GM12878 (cell line): ENCODE data around the gene RBM4. TPM values are rescaled to one million over a fixed set of nuclear protein-coding genes. Genes with fewer than 3 reads are reported as not detected.

Experiments
- ATAC-seq: fragments of 200-7000 bp; cut with Tn5 transposase; 3 replicates; pipeline ENCODE4 v1.9.1; 2020; ENCODE audit warnings: mild to moderate bottlenecking, moderate library complexity
- BruUV-seq: library from RNA; stranded (reverse); fragments of 400-500 nt; replicated peaks from 2 replicates; lab custom pipeline; 2021; lab: Mats Ljungman, UMichigan
- CTCF ChIA-PET: fragments of 300-600 bp; sonication (Branson Sonifier 250); formaldehyde crosslinking; extraction: SDS; loops from one replicate; lab custom pipeline; 2021; ENCODE audit warnings: inconsistent platforms; lab: Yijun Ruan, JAX
- POLR2A ChIA-PET: fragments of 350-600 bp; formaldehyde crosslinking; extraction: SDS; loops from one replicate; lab custom pipeline; 2021; ENCODE audit warnings: inconsistent platforms; lab: Charles Lee
- RAD21 ChIA-PET: fragments of 300-600 bp; sonication (Branson Sonifier 250); formaldehyde crosslinking; loops from one replicate; lab custom pipeline; 2023; ENCODE audit warnings: antibody characterized with exemption; ENCODE audit not compliant: unreplicated experiment; lab: Charles Lee
- SMC1A ChIA-PET: fragments of 300-600 bp; sonication (Branson Sonifier 250); formaldehyde crosslinking; loops from one replicate; lab custom pipeline; 2023; ENCODE audit not compliant: unreplicated experiment, uncharacterized antibody; lab: Charles Lee
- DNase-seq: peaks from one replicate; pipeline ENCODE4 v3.0.0-alpha.2; 2011; ENCODE audit warnings: low read depth, low spot score
- FAIRE-seq: peaks from 3 replicates; lab custom pipeline; 2011; peaks lifted over from hg19 to GRCh38; lab: Jason Lieb, UNC
- H2AFZ ChIP-seq: 2 replicates; pipeline ENCODE4 v1.6.0; 2011; ENCODE audit warnings: low read depth, low read length, control low read depth; ENCODE audit not compliant: control insufficient read depth
- H3K27ac ChIP-seq: 2 replicates; pipeline ENCODE4 v1.5.1; 2011; ENCODE audit warnings: control low read depth; ENCODE audit not compliant: control insufficient read depth, insufficient read depth
- H3K27me3 ChIP-seq, 2 experiments: replicated peaks in 1 of 2; 2 replicates each; pipeline versions ENCODE4 v1.6.0 to v1.6.1; 2011; ENCODE audit warnings: low read length in 1 of 2; ENCODE audit not compliant: control insufficient read depth in 2 of 2, insufficient read depth in 2 of 2
- H3K36me3 ChIP-seq, 2 experiments: 2 replicates each; pipeline ENCODE4 v1.5.1; 2011; ENCODE audit warnings: low read length in 1 of 2; ENCODE audit not compliant: control insufficient read depth in 2 of 2, insufficient read depth in 2 of 2
- H3K4me1 ChIP-seq: 2 replicates; pipeline ENCODE4 v1.6.1; 2011; ENCODE audit warnings: mild to moderate bottlenecking, low read length, moderate library complexity, mixed read lengths; ENCODE audit not compliant: control insufficient read depth, insufficient read depth
- H3K4me2 ChIP-seq: 2 replicates; pipeline ENCODE4 v1.6.0; 2011; ENCODE audit warnings: control low read depth; ENCODE audit not compliant: control insufficient read depth, insufficient read depth
- H3K4me3 ChIP-seq: fragments of 200-600 bp; sonication (generic); 2 replicates; pipeline ENCODE4 v1.5.1; 2016
- H3K79me2 ChIP-seq: 2 replicates; pipeline ENCODE4 v1.6.0; 2011; ENCODE audit warnings: low read length; ENCODE audit not compliant: control insufficient read depth, insufficient read depth
- H3K9ac ChIP-seq: 2 replicates; pipeline ENCODE4 v1.8.0; 2011; ENCODE audit warnings: low read length, control low read depth, mixed read lengths; ENCODE audit not compliant: control insufficient read depth, insufficient read depth
- H3K9me3 ChIP-seq: replicated peaks from 3 replicates; pipeline ENCODE4 v1.5.1; 2011; ENCODE audit warnings: mild to moderate bottlenecking, low read length; ENCODE audit not compliant: control insufficient read depth, insufficient read depth
- H4K20me1 ChIP-seq: 2 replicates; pipeline ENCODE4 v1.6.0; 2011; ENCODE audit not compliant: control insufficient read depth, insufficient read depth
- CREM ChIP-seq: IDR thresholded peaks from 2 replicates; pipeline ENCODE4 v1.6.1; 2014; ENCODE audit warnings: antibody characterized with exemption, low read depth
- EZH2 ChIP-seq: IDR thresholded peaks from 2 replicates; pipeline ENCODE4 v1.6.1; 2012; ENCODE audit warnings: low read depth, mild to moderate bottlenecking, control low read depth, inconsistent platforms, low read length, borderline replicate concordance; ENCODE audit not compliant: control insufficient read depth
- HCFC1 ChIP-seq: fragments of 150-350 bp; IDR thresholded peaks from 2 replicates; pipeline ENCODE4 v1.6.1; 2014; ENCODE audit warnings: low read length
- KLF5 ChIP-seq: fragments of 450-650 bp; IDR thresholded peaks from 2 replicates; pipeline ENCODE4 v1.6.1; 2014; ENCODE audit warnings: mild to moderate bottlenecking; ENCODE audit not compliant: partially characterized antibody
- NBN ChIP-seq: fragments of 450-650 bp; IDR thresholded peaks from 2 replicates; pipeline ENCODE4 v1.6.1; 2016
- PML ChIP-seq: IDR thresholded peaks from 2 replicates; pipeline ENCODE4 v1.6.1; 2012; ENCODE audit warnings: low read length, inconsistent platforms
- POLR2AphosphoS2 ChIP-seq: IDR thresholded peaks from 2 replicates; pipeline ENCODE4 v1.6.1; 2011; ENCODE audit warnings: low read depth, mild to moderate bottlenecking, low read length, improper control_type of control experiment, moderate library complexity
- SIN3A ChIP-seq: IDR thresholded peaks from 2 replicates; pipeline ENCODE4 v1.6.1; 2012; ENCODE audit warnings: low read depth, low read length, improper control_type of control experiment
- SMARCA5 ChIP-seq: fragments of 450-650 bp; IDR thresholded peaks from 2 replicates; pipeline ENCODE4 v1.6.1; 2017; ENCODE audit warnings: mild to moderate bottlenecking
- STAT1 ChIP-seq: fragments of 450-650 bp; conservative IDR thresholded peaks from 2 replicates; pipeline ENCODE4 v1.6.1; 2014; ENCODE audit warnings: antibody characterized with exemption, mild to moderate bottlenecking
- TARDBP ChIP-seq: IDR thresholded peaks from 2 replicates; pipeline ENCODE4 v1.6.1; 2016; ENCODE audit warnings: borderline replicate concordance
- WGBS: methylation state at CpG from one replicate; pipeline ENCODE4 v1.1.6; 2016; ENCODE audit warnings: low lambda C conversion rate; ENCODE audit not compliant: insufficient replicate concordance, insufficient coverage; ENCODE audit errors: missing lambda C conversion rate; 5-methylcytosine and 5-hydroxymethylcytosine counted together
- in situ Hi-C: fragments of 300-500 bp; cut with MboI; formaldehyde crosslinking; loops from 9 replicates; pipeline ENCODE4 v1.14.3; 2018; ENCODE audit warnings: mixed read lengths
- intact Hi-C: fragments of 100-400 bp; cut with micrococcal nuclease; formaldehyde crosslinking; loops from one replicate; pipeline ENCODE4 v1.14.2; 2022; ENCODE audit not compliant: unreplicated experiment
- polyA plus RNA-seq, 11 experiments: library from polyadenylated mRNA; depleted of rRNA in 4 of 11; unstranded in 6 of 11; stranded (reverse) in 5 of 11; fragments of >200 nt; fragmentation: Nextera tagmentation in 4 of 11; fragmentation: Illumina TruSeq in 1 of 11; extraction: Ambion mirVana in 4 of 11; extraction: Trizol in 1 of 11; gene quantifications; 1 replicate in 1 of 11; 2 replicates in 10 of 11; pipeline versions ENCODE4 v1.2.1 to v1.2.3, GENCODE V29; 2011 to 2016; ENCODE audit warnings: inconsistent platforms in 2 of 11, missing spikeins in 2 of 11, low read depth in 1 of 11
- total RNA-seq, 4 experiments: library from RNA; depleted of rRNA in 3 of 4; stranded (reverse); fragments of >200 nt in 3 of 4; fragmentation: Illumina TruSeq in 1 of 4; extraction: Trizol in 1 of 4; gene quantifications; 2 replicates each; pipeline versions ENCODE4 v1.2.1 to v1.2.3, GENCODE V29; 2013 to 2021
- TF ChIP-seq, protein P1 (sequence below): IDR thresholded peaks from 2 replicates; pipeline ENCODE4 v1.6.1; 2011; ENCODE audit warnings: borderline replicate concordance, low read depth, mild to moderate bottlenecking, moderate library complexity, low read length; ENCODE audit not compliant: insufficient read depth, poor library complexity, severe bottlenecking
- TF ChIP-seq, protein P2 (sequence below): fragments of 450-650 bp; IDR thresholded peaks from 2 replicates; pipeline ENCODE4 v1.6.1; 2016; ENCODE audit warnings: mild to moderate bottlenecking
- TF ChIP-seq, protein P3 (sequence below): IDR thresholded peaks from 2 replicates; pipeline ENCODE4 v1.6.1; 2012; ENCODE audit warnings: low read depth, low read length, improper control_type of control experiment

RBM4 gene
- total and polyA plus RNA-seq, 10 of the 15 experiments (the other 5 are each of a cell fraction or from before 2014, with no cell fraction given): 105 to 224 (median 138) TPM

DNA sequence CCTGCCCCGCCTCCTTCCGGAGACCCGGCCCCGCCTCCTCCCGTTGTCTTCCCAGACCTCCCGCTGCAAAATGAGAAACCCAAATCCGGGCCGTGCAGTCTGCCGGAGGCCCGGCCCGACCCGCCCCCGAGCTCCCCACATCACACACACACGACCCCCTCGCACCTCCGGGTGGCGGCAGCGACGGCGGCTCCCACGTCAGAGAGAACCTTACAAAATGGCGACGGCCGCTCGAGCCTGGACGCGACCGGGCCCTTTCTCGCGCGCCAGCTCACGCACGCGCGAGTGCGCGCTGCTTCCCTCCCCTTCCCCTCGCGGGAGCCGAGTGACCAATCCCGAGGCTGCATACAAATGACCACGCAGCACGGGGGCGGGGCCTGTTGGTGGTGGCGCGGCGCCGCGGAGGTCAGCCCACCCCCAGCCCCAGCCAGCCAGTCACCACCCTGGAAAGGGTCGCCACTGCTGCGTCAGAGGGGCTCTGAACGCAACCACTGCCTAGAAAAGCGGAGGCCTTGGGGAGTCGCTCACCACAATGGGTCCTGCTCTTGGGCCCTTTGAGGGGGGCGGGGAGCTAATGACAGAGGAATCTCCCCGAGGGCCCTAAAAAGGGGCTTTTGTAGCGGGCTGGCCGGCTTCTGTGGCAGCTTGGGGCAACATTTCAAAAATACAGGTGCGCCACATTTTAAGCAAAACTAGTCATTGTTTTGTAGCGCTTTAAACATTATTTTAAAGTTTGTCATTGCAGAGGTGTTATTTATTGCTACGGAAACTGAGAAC lies 39.3 kb downstream of the RBM4 start, which contains the start of gene RBM4B:
Gene RBM4B, minus strand, starts transcription at position 289 of the 777 bp plus-strand sequence. CDS start 808 bp downstream, outside the sequence.
- intact Hi-C loops (loop anchor here (1.0 to 10.0 kb wide), 7 partner anchors 61 to 269 kb away; partner anchors contain the start of genes ACTN3, CCDC87, CCS and DPP3), in situ Hi-C loops (no loop called here)
- ChIA-PET POLR2A (interaction anchor here (0.6 to 3.2 kb wide), 23 partner anchors 9 to 292 kb away, joined by 3 to 26 read pairs (median 4); partner anchors contain the start of genes ACTN3, CCDC87, CCS and CTSF), SMC1A (interaction anchor here (0.7 to 4.2 kb wide), 37 partner anchors 10 to 332 kb away, joined by 3 to 74 read pairs (median 5); partner anchors contain the start of genes ACTN3, BRMS1, CCDC87 and CCS), RAD21 (interaction anchor here (0.7 to 4.0 kb wide), 46 partner anchors 8 to 491 kb away, joined by 3 to 74 read pairs (median 5); partner anchors contain the start of genes ACTN3, CCDC87, CCS and CTSF), CTCF (interaction anchor here (0.7 to 6.3 kb wide), 51 partner anchors 10 to 292 kb away, joined by 3 to 166 read pairs (median 5); partner anchors contain the start of genes ACTN3, BBS1, CCDC87 and CCS)
- Histone ChIP-seq H3K36me3 (no peaks in the 10 kb centered on the region), H3K4me2 (peak within 1 kb of the TSS; percentile 98), H3K27ac (peak within 1 kb of the TSS; percentile 89), H3K4me1 (peaks cover 9% of the 10 kb centered on the region), H3K4me3 (peak within 1 kb of the TSS; percentile 75), H2AFZ (peak within 1 kb of the TSS; percentile 89), H4K20me1 (no peaks in the 10 kb centered on the region), H3K9ac (peak within 1 kb of the TSS; percentile 78), H3K79me2 (peaks cover 24% of the 10 kb centered on the region), H3K9me3 (no peaks in the 10 kb centered on the region), H3K27me3 (no peaks in the 10 kb centered on the region)
- FAIRE-seq: peak; percentile 75
- peak; percentile 84 for DNase-seq
- peak; percentile 96 for ATAC-seq
- BruUV-seq: no TSS peak
- under 1% methylated on average over 53 of the region's 61 CpGs for WGBS
- TF ChIP-seq POLR2AphosphoS2 (peak; percentile 96), EZH2 (no peak), KLF5 (peak; percentile 32), PML (peak; percentile 81; the same call in 1 of the 2 replicates), CREM (peak; percentile 82), TARDBP (peak; percentile 60; the same call in 1 of the 2 replicates), STAT1 (0 out of 2 replicates have a peak, but pooled peaks have one; percentile 69), SMARCA5 (no peak), HCFC1 (peak; percentile 51), SIN3A (peak; percentile 68; the same call in 1 of the 2 replicates), NBN (peak; percentile 67; the same call in 1 of the 2 replicates)
- TF ChIP-seq, protein P1, sequence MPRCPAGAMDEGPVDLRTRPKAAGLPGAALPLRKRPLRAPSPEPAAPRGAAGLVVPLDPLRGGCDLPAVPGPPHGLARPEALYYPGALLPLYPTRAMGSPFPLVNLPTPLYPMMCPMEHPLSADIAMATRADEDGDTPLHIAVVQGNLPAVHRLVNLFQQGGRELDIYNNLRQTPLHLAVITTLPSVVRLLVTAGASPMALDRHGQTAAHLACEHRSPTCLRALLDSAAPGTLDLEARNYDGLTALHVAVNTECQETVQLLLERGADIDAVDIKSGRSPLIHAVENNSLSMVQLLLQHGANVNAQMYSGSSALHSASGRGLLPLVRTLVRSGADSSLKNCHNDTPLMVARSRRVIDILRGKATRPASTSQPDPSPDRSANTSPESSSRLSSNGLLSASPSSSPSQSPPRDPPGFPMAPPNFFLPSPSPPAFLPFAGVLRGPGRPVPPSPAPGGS: peak; percentile 95
- TF ChIP-seq, protein P2, sequence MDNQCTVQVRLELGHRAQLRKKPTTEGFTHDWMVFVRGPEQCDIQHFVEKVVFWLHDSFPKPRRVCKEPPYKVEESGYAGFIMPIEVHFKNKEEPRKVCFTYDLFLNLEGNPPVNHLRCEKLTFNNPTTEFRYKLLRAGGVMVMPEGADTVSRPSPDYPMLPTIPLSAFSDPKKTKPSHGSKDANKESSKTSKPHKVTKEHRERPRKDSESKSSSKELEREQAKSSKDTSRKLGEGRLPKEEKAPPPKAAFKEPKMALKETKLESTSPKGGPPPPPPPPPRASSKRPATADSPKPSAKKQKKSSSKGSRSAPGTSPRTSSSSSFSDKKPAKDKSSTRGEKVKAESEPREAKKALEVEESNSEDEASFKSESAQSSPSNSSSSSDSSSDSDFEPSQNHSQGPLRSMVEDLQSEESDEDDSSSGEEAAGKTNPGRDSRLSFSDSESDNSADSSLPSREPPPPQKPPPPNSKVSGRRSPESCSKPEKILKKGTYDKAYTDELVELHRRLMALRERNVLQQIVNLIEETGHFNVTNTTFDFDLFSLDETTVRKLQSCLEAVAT: 0 out of 2 replicates have a peak, but pooled peaks have one; percentile 31
- TF ChIP-seq, protein P3, sequence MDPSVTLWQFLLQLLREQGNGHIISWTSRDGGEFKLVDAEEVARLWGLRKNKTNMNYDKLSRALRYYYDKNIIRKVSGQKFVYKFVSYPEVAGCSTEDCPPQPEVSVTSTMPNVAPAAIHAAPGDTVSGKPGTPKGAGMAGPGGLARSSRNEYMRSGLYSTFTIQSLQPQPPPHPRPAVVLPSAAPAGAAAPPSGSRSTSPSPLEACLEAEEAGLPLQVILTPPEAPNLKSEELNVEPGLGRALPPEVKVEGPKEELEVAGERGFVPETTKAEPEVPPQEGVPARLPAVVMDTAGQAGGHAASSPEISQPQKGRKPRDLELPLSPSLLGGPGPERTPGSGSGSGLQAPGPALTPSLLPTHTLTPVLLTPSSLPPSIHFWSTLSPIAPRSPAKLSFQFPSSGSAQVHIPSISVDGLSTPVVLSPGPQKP: no peak
